Smooth muscle cell (in vitro differentiated cells): Measurements from ENCODE around the gene ASB5. TPM values are rescaled to one million over a fixed set of nuclear protein-coding genes. Genes with fewer than 3 reads are reported as not detected.

Experiments used
- DNase-seq: peaks from one replicate; lab custom pipeline; 2025; ENCODE audit not compliant: unreplicated experiment; lab: John Stamatoyannopoulos, UW
- H2AFZ ChIP-seq: fragments of 200-600 bp; sonication (generic); 2 replicates; pipeline ENCODE4 v1.6.0; 2016; ENCODE audit warnings: antibody characterized with exemption, low read depth, mild to moderate bottlenecking
- H3F3A ChIP-seq: fragments of 200-600 bp; sonication (generic); 2 replicates; pipeline ENCODE4 v1.6.0; 2017; ENCODE audit warnings: antibody characterized with exemption, low read depth
- H3K27ac ChIP-seq: fragments of 200-600 bp; sonication (generic); 2 replicates; pipeline ENCODE4 v1.5.1; 2016; ENCODE audit warnings: low read depth, mild to moderate bottlenecking
- H3K27me3 ChIP-seq: fragments of 200-600 bp; sonication (generic); 2 replicates; pipeline ENCODE4 v1.6.1; 2016; ENCODE audit warnings: low read depth, mild to moderate bottlenecking
- H3K36me3 ChIP-seq: fragments of 200-600 bp; sonication (generic); 2 replicates; pipeline ENCODE4 v1.5.1; 2016; ENCODE audit warnings: low read depth
- H3K4me1 ChIP-seq: fragments of 200-600 bp; sonication (generic); 2 replicates; pipeline ENCODE4 v1.5.1; 2016; ENCODE audit warnings: low read depth
- H3K4me2 ChIP-seq: fragments of 200-600 bp; sonication (generic); 2 replicates; pipeline ENCODE4 v1.6.0; 2016; ENCODE audit warnings: mild to moderate bottlenecking
- H3K4me3 ChIP-seq: fragments of 200-600 bp; sonication (generic); 2 replicates; pipeline ENCODE4 v1.5.1; 2016; ENCODE audit warnings: mild to moderate bottlenecking
- H3K79me2 ChIP-seq: fragments of 200-600 bp; sonication (generic); 2 replicates; pipeline ENCODE4 v1.6.0; 2016; ENCODE audit warnings: low read depth, mild to moderate bottlenecking
- H3K9ac ChIP-seq: fragments of 200-600 bp; sonication (generic); 2 replicates; pipeline ENCODE4 v1.6.0; 2016; ENCODE audit warnings: low read depth
- H3K9me3 ChIP-seq: fragments of 200-600 bp; sonication (generic); replicated peaks from 2 replicates; pipeline ENCODE4 v1.5.1; 2016; ENCODE audit warnings: low read depth
- H4K20me1 ChIP-seq: fragments of 200-600 bp; sonication (generic); 2 replicates; pipeline ENCODE4 v1.6.0; 2016; ENCODE audit warnings: low read depth
- WGBS: methylation state at CpG from one replicate; pipeline ENCODE4 v1.1.7; 2016; ENCODE audit warnings: low lambda C conversion rate; 5-methylcytosine and 5-hydroxymethylcytosine counted together
- polyA plus RNA-seq: library from polyadenylated mRNA; unstranded; fragments of >200 nt; fragmentation: Nextera tagmentation; extraction: Ambion mirVana; gene quantifications from 2 replicates; pipeline ENCODE4 v1.2.1, GENCODE V29; 2016
- total RNA-seq: library from RNA; depleted of rRNA; stranded (reverse); fragments of >200 nt; gene quantifications from 2 replicates; pipeline ENCODE4 v1.2.3, GENCODE V29; 2014
- TF ChIP-seq, protein P1 (sequence below): fragments of 200-600 bp; sonication (generic); IDR thresholded peaks from 2 replicates; pipeline ENCODE4 v1.5.1; 2017; ENCODE audit warnings: borderline replicate concordance, mild to moderate bottlenecking, antibody characterized with exemption; ENCODE audit not compliant: insufficient read depth, poor library complexity, severe bottlenecking

The ASB5 gene
- total and polyA plus RNA-seq, 2 experiments from 2014 or later, result 0.18 TPM; not detected in 1

DNA sequence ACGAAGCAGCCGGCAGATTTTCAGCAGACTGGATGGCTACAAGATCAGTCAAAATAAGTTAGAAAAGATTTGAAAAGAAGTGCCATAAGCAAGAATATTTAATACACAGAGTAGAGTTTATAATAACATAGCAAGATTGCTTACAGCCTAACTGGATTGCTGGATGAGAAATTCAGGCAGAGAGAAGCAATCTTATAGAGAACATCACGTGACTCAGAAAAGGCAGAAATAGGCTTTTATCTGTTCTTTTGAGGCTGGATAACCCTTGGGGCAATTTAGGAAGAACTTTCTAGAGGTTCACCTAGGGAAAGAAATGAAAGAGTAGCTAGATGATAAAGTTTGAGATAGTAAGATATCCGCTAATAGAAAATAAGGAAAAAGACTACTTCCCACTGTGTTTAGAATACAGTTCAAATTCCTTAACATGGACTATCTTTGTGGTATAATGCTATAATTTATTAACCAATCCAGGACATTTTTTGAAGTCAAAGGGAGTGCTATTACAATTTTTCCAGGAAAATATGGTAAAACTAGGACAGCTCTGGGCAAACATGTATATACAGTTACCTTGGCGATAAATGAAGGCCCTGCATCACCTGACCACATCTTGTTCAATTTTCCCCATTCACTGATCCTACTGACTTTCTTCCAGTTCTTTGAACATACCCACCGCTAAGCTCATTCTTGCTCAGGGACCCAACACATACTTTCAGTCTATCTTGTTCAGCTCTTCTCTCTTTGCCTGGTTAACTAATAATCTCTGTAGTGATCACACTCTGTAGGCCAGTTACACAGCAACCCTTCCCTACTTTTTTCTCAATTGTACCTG is 38.0 kb upstream of the ASB5 start:
- Histone ChIP-seq H3K36me3 (no peaks in the 10 kb centered on the region), H3K79me2 (no peaks in the 10 kb centered on the region), H3K27ac (no peak overlapping the region), H3K4me2 (no peak overlapping the region), H3K4me3 (no peak overlapping the region), H3K27me3 (no peaks in the 10 kb centered on the region), H3F3A (no peaks in the 10 kb centered on the region), H3K9me3 (no peaks in the 10 kb centered on the region), H3K4me1 (peaks cover 6% of the 10 kb centered on the region), H3K9ac (no peak overlapping the region), H2AFZ (no peak overlapping the region), H4K20me1 (no peaks in the 10 kb centered on the region)
- 95% methylated on average over 6 of the region's 6 CpGs for WGBS
- no peak for DNase-seq
- TF ChIP-seq, protein P1, sequence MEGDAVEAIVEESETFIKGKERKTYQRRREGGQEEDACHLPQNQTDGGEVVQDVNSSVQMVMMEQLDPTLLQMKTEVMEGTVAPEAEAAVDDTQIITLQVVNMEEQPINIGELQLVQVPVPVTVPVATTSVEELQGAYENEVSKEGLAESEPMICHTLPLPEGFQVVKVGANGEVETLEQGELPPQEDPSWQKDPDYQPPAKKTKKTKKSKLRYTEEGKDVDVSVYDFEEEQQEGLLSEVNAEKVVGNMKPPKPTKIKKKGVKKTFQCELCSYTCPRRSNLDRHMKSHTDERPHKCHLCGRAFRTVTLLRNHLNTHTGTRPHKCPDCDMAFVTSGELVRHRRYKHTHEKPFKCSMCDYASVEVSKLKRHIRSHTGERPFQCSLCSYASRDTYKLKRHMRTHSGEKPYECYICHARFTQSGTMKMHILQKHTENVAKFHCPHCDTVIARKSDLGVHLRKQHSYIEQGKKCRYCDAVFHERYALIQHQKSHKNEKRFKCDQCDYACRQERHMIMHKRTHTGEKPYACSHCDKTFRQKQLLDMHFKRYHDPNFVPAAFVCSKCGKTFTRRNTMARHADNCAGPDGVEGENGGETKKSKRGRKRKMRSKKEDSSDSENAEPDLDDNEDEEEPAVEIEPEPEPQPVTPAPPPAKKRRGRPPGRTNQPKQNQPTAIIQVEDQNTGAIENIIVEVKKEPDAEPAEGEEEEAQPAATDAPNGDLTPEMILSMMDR, result no peak

DNA sequence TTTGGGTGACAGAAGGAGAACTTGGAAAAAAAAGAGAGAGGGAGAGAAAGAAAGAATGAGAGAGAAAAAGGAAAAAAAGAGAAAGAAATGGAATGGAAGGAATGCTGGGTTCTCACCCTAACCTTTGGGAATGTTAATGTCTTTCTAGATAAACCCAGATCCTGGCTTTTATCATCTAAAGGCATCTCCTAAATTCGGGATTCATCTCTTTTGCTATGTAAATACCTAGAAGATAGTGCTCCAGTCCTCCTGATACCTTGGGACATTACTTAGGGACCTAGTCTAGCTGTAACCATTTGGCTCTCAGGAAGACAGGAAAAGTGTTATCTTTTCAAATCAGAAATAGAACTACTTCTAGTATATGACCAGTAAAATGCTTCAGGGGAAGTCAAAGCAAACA is 34.9 kb upstream of the ASB5 start:
- Histone ChIP-seq H3K9me3 (no peaks in the 10 kb centered on the region), H3F3A (no peaks in the 10 kb centered on the region), H3K36me3 (no peaks in the 10 kb centered on the region), H3K27me3 (no peaks in the 10 kb centered on the region), H2AFZ (no peak overlapping the region), H3K4me1 (peaks cover 12% of the 10 kb centered on the region), H3K4me2 (no peak overlapping the region), H4K20me1 (no peaks in the 10 kb centered on the region), H3K27ac (no peak overlapping the region), H3K4me3 (no peak overlapping the region), H3K9ac (no peak overlapping the region), H3K79me2 (no peaks in the 10 kb centered on the region)
- no peak for DNase-seq
- WGBS, result 13% methylated on average over 1 of the region's 1 CpG
- TF ChIP-seq, protein P1, result no peak

DNA sequence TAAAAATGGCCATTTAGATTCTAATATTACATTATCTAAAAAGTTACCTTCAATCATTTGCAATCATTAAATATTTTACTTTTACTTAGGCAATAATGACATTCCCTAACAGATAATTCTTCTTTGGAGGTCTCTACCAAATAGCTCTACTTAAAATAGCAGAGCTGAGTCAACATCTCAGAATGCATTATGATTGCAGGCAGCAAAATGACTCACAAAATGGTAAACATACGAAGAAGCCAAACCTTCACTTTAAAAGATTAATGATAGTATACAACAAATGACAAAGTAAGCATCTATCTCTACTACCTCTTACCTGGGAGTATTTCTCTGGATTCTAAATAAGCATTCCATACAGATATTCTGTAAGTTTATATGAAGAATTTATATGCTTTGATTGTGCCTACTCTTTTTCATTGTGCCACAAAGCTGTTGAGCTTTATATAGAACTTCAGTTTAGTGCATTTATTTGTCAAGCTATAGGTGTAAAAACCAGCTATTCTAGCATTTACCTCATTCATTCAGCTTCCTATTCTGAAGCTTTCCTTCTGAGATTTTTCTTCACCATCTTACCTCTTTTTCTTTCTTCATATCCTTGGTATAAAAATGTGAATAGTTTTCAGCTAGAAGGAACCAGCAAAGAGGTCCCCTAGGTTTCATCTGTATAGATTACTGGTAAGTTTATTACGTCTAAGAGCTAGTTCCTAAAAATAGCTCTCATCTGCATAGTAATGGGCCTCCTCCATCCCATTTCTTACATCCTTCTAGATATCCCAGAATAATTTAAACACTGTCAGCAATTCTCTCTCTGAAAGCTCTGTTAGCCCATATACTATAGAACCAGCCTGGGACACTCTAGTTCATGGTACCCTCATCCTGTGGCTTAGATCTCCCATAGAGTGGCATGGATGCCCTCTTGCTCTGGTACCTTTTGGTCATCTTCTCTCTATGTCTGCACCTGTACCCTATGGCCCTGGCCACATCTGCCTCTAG is 33.6 kb upstream of the ASB5 start:
- H3K9ac ChIP-seq, result no peak overlapping the region

More for the DNA sequence above, 33.6 kb upstream of the ASB5 start:
- Histone ChIP-seq H3K79me2 (no peaks in the 10 kb centered on the region), H3K27ac (peak overlapping the region; percentile 42), H3K4me2 (peak overlapping the region; percentile 11), H3K9me3 (no peaks in the 10 kb centered on the region), H3K4me3 (no peak overlapping the region), H3K4me1 (peaks cover 12% of the 10 kb centered on the region), H3K27me3 (no peaks in the 10 kb centered on the region), H3K36me3 (no peaks in the 10 kb centered on the region), H3F3A (no peaks in the 10 kb centered on the region), H4K20me1 (no peaks in the 10 kb centered on the region), H2AFZ (no peak overlapping the region)
- no peak for DNase-seq
- TF ChIP-seq, protein P1, result no peak
- 23% methylated on average over 2 of the region's 2 CpGs for WGBS
